SIG-M5 treated with dmso at 0.1 percent for 504 hours (cell line): ENCODE data around the gene MVB12B.
A peak's percentile ranks its signal among the peaks of the same experiment; 100 is the strongest.
"Not testable (repeated sequence)": the region's sequence is repeated elsewhere in the genome, so short reads cannot be mapped to it uniquely, and the experiment has no call there.

ENCODE experiments used
- DNase-seq: peaks from one replicate; lab custom pipeline; 2025; ENCODE audit not compliant: unreplicated experiment; lab: John Stamatoyannopoulos, UW

MVB12B gene

GRCh38 chr9:126528915-126529314 is 202.3 kb downstream of the MVB12B start:
- DNase-seq = no peak

- DNase-seq = no peak
Measured at GRCh38 chr9:126531035-126531571, 204.5 kb downstream of the MVB12B start.

- no peak for DNase-seq
Measured at GRCh38 chr9:126531591-126531990, 205.0 kb downstream of the MVB12B start.

GRCh38 chr9:126532019-126532462 is 205.4 kb downstream of the MVB12B start:
- no peak for DNase-seq

- DNase-seq = no peak
Measured at GRCh38 chr9:126532489-126532888, 205.9 kb downstream of the MVB12B start.

GRCh38 chr9:126532951-126533925 is 206.6 kb downstream of the MVB12B start:
- peak; percentile 31 for DNase-seq

GRCh38 chr9:126533926-126534310 is 207.3 kb downstream of the MVB12B start:
- DNase-seq = no peak

- DNase-seq = no peak
Measured at GRCh38 chr9:126534431-126535186, 208.0 kb downstream of the MVB12B start.

GRCh38 chr9:126536131-126536530 is 209.5 kb downstream of the MVB12B start:
- DNase-seq = no peak

GRCh38 chr9:126536841-126537465 is 210.3 kb downstream of the MVB12B start:
- DNase-seq = no peak

- no peak for DNase-seq
Measured at GRCh38 chr9:126538550-126538949, 211.9 kb downstream of the MVB12B start.

- not testable (repeated sequence) for DNase-seq
Measured at GRCh38 chr9:126540398-126540797, 213.8 kb downstream of the MVB12B start.

- no peak for DNase-seq
Measured at GRCh38 chr9:126543490-126543889, 216.9 kb downstream of the MVB12B start.

GRCh38 chr9:126545106-126545505 is 218.5 kb downstream of the MVB12B start:
- no peak for DNase-seq

- DNase-seq = no peak
Measured at GRCh38 chr9:126546036-126546435, 219.4 kb downstream of the MVB12B start.

GRCh38 chr9:126548312-126548711 is 221.7 kb downstream of the MVB12B start:
- no peak for DNase-seq

GRCh38 chr9:126549246-126550006 is 222.8 kb downstream of the MVB12B start:
- no peak for DNase-seq

- no peak for DNase-seq
Measured at GRCh38 chr9:126550891-126551351, 224.3 kb downstream of the MVB12B start.

GRCh38 chr9:126551812-126552211 is 225.2 kb downstream of the MVB12B start:
- no peak for DNase-seq

GRCh38 chr9:126554292-126554691 is 227.7 kb downstream of the MVB12B start:
- DNase-seq = no peak
